K562 (cell line): ENCODE data around the gene SH3TC2. TPM values are rescaled to one million over a fixed set of nuclear protein-coding genes. Genes with fewer than 3 reads are reported as not detected.

Experiments used
- ATAC-seq: fragments of 200-7000 bp; cut with Tn5 transposase; 3 replicates; pipeline ENCODE4 v1.9.1; 2020; ENCODE audit warnings: moderate library complexity
- BruUV-seq: library from RNA; stranded (reverse); fragments of 400-500 nt; replicated peaks from 2 replicates; lab custom pipeline; 2021; lab: Mats Ljungman, UMichigan
- CTCF ChIA-PET: fragments of 300-600 bp; formaldehyde crosslinking; extraction: SDS; loops from one replicate; lab custom pipeline; 2021; ENCODE audit warnings: low intra/inter-chr PET ratio; lab: Yijun Ruan, JAX
- POLR2A ChIA-PET: fragments of 300-600, 350-650 bp; sonication (Branson Sonifier 250); formaldehyde crosslinking; extraction: SDS; loops from one replicate; lab custom pipeline; 2021; ENCODE audit warnings: antibody characterized with exemption, inconsistent platforms; lab: Yijun Ruan, JAX
- DNase-seq, 4 experiments: peaks; one replicate each; pipeline versions ENCODE4 v3.0.0 to v3.0.0-alpha.2; 2011 to 2018; ENCODE audit warnings: low spot score in 3 of 4, mixed read lengths in 3 of 4; ENCODE audit errors: extremely low read depth in 1 of 4
- FAIRE-seq: peaks from 2 replicates; lab custom pipeline; 2011; peaks lifted over from hg19 to GRCh38; lab: Jason Lieb, UNC
- H2AFZ ChIP-seq: 2 replicates; pipeline ENCODE4 v1.6.0; 2011; ENCODE audit warnings: low read depth, low read length, control low read depth, inconsistent platforms
- H3K27ac ChIP-seq: fragments of 200-600 bp; 3 replicates; pipeline ENCODE4 v1.8.0; 2011; ENCODE audit warnings: low read depth, mild to moderate bottlenecking, control low read depth, inconsistent platforms, low read length, moderate library complexity, mixed read lengths; ENCODE audit errors: extremely low read depth
- H3K27me3 ChIP-seq, 2 experiments: fragments of 300-600 bp in 1 of 2; 2 replicates in 1 of 2; 3 replicates in 1 of 2; pipeline versions ENCODE4 v1.6.0 to v1.8.0; 2011; ENCODE audit warnings: inconsistent platforms in 2 of 2, low read length in 2 of 2, mild to moderate bottlenecking in 1 of 2, mixed read lengths in 1 of 2, moderate library complexity in 1 of 2; ENCODE audit not compliant: control insufficient read depth in 2 of 2, insufficient read depth in 2 of 2
- H3K36me3 ChIP-seq: fragments of 300-600 bp; 3 replicates; pipeline ENCODE4 v1.8.0; 2011; ENCODE audit warnings: mild to moderate bottlenecking, low read length, inconsistent platforms; ENCODE audit not compliant: control insufficient read depth, insufficient read depth
- H3K4me1 ChIP-seq, 2 experiments: fragments of 200-600 bp in 1 of 2; replicated peaks in 1 of 2; 2 replicates in 1 of 2; 3 replicates in 1 of 2; pipeline versions ENCODE4 v1.5.1 to v1.8.0; 2011; ENCODE audit warnings: inconsistent platforms in 2 of 2, low read length in 2 of 2, mild to moderate bottlenecking in 1 of 2, mixed read lengths in 1 of 2, moderate library complexity in 1 of 2; ENCODE audit not compliant: control insufficient read depth in 2 of 2, insufficient read depth in 2 of 2
- H3K4me2 ChIP-seq: 2 replicates; pipeline ENCODE4 v1.6.1; 2011; ENCODE audit warnings: low read length, control low read depth, inconsistent platforms, mixed read lengths; ENCODE audit not compliant: insufficient read depth
- H3K4me3 ChIP-seq: fragments of 200-600 bp; sonication (generic), shearing (Covaris generic); 2 replicates; pipeline ENCODE4 v1.5.1; 2016; ENCODE audit warnings: control low read depth, inconsistent platforms
- H3K79me2 ChIP-seq: fragments of 200-600 bp; 3 replicates; pipeline ENCODE4 v1.8.0; 2011; ENCODE audit warnings: low read length, inconsistent platforms; ENCODE audit not compliant: control insufficient read depth, insufficient read depth
- H3K9ac ChIP-seq, 2 experiments: 2 replicates each; pipeline versions ENCODE4 v1.6.0 to v1.6.1; 2011; ENCODE audit warnings: low read depth in 2 of 2, low read length in 2 of 2, control low read depth in 1 of 2, inconsistent platforms in 1 of 2, mild to moderate bottlenecking in 1 of 2, mixed read lengths in 1 of 2; ENCODE audit not compliant: insufficient read depth in 1 of 2
- H3K9me1 ChIP-seq: one replicate; pipeline ENCODE4 v1.6.0; 2011; ENCODE audit warnings: inconsistent platforms, mild to moderate bottlenecking, low read length, moderate library complexity; ENCODE audit not compliant: control insufficient read depth, insufficient read depth
- H3K9me3 ChIP-seq: replicated peaks from 2 replicates; pipeline ENCODE4 v1.5.1; 2011; ENCODE audit warnings: low read depth, low read length, inconsistent platforms; ENCODE audit not compliant: control insufficient read depth, insufficient read depth
- H4K20me1 ChIP-seq: replicated peaks from 2 replicates; pipeline ENCODE4 v1.6.1; 2011; ENCODE audit warnings: low read length, inconsistent platforms, mixed read lengths; ENCODE audit not compliant: control insufficient read depth, insufficient read depth
- C11orf30 ChIP-seq: fragments of 450-650 bp; IDR thresholded peaks from 2 replicates; pipeline ENCODE4 v1.6.1; 2016; ENCODE audit warnings: low read depth, mild to moderate bottlenecking
- ZBED1 ChIP-seq: IDR thresholded peaks from 2 replicates; pipeline ENCODE4 v1.6.1; 2014
- ZNF316 ChIP-seq: fragments of 450-650 bp; IDR thresholded peaks from 2 replicates; pipeline ENCODE4 v1.6.1; 2016
- WGBS: fragments of 100-300 bp; shearing (Covaris generic); methylation state at CpG from one replicate; pipeline ENCODE4 v1.1.6; 2016; ENCODE audit warnings: low coverage, mixed read lengths; ENCODE audit not compliant: insufficient coverage; ENCODE audit errors: missing lambda C conversion rate; 5-methylcytosine and 5-hydroxymethylcytosine counted together
- in situ Hi-C: fragments of 300-500 bp; cut with MboI; formaldehyde crosslinking; loops from 4 replicates; pipeline ENCODE4 v1.15.0; 2018; ENCODE audit warnings: inconsistent platforms, mixed read lengths
- intact Hi-C: fragments of 100-400 bp; cut with micrococcal nuclease; formaldehyde crosslinking; loops from 2 replicates; pipeline ENCODE4 v1.14.2; 2022
- polyA plus RNA-seq, 8 experiments: library from polyadenylated mRNA; depleted of rRNA in 4 of 8; stranded (reverse) in 5 of 8; unstranded in 3 of 8; fragments of >200 nt; fragmentation: Nextera tagmentation in 2 of 8; fragmentation: Illumina TruSeq in 1 of 8; extraction: Ambion mirVana in 2 of 8; extraction: Trizol in 1 of 8; gene quantifications; 2 replicates each; pipeline versions ENCODE4 v1.2.1 to v1.2.3, GENCODE V29; 2011 to 2014; ENCODE audit warnings: inconsistent platforms in 1 of 8, missing spikeins in 1 of 8
- total RNA-seq, 7 experiments: library from RNA; depleted of rRNA in 6 of 7; stranded (reverse); fragments of >200 nt in 6 of 7; fragmentation: Illumina TruSeq in 2 of 7; extraction: Trizol in 2 of 7; gene quantifications; 2 replicates each; pipeline versions ENCODE4 v1.2.1 to v1.2.3, GENCODE V29; 2011 to 2021; ENCODE audit warnings: low replicate concordance in 1 of 7
- TF ChIP-seq, protein P1 (sequence below): IDR thresholded peaks from 2 replicates; pipeline ENCODE4 v1.6.1; 2012; ENCODE audit warnings: low read depth, low read length, improper control_type of control experiment, borderline replicate concordance

The SH3TC2 gene
- total and polyA plus RNA-seq, 9 of the 15 experiments (the other 6 are each of a cell fraction or from before 2014, with no cell fraction given) = 0.03 to 0.80 (median 0.55) TPM; not detected in 1

DNA sequence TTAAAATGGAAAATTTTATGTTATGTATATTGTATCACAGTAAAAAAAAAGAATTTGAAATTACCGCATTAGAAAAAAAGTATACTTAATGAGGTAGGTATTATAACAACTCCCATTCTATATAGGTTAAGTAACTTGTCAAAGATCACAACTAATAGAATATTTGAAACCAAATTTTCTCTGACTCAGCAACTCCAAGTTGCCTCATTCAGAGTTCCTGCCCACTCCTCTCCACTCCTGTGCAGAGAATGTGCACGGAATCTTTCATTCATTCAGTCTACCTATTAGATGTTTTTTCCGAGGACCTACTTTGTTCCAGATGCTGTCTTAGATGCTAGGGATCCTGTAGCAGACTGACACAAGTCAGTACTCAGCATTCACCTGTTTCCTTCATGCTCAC, 15.4 kb downstream of the SH3TC2 start:
- WGBS = 64% methylated on average over 3 of the region's 3 CpGs
- ATAC-seq (no peak), FAIRE-seq (no peak), DNase-seq (no peak)
- H3K4me1 ChIP-seq = peaks cover 0 to 22% of the 10 kb centered on the region in 2 experiments; a peak in 4 of 5 replicates
- H3K27me3 ChIP-seq = no peaks in the 10 kb centered on the region
- POLR2A ChIA-PET = no interaction called here
- no TSS peak for BruUV-seq
- TF ChIP-seq C11orf30 (peak; percentile 70), ZNF316 (peak; percentile 64), ZBED1 (no peak)
- CTCF ChIA-PET = no interaction called here
- no peak overlapping the region for H3K9ac ChIP-seq
- H3K9me1 ChIP-seq = no peaks in the 10 kb centered on the region
- intact Hi-C loops = no loop called here
- in situ Hi-C loops = loop anchor here (25.0 kb wide), 2 partner anchors 610 to 860 kb away; no protein-coding TSS in a partner anchor
- H3K9me3 ChIP-seq = no peaks in the 10 kb centered on the region
- no peaks in the 10 kb centered on the region for H3K79me2 ChIP-seq
- no peak overlapping the region for H3K4me2 ChIP-seq
- no peak overlapping the region for H3K27ac ChIP-seq
- no peak overlapping the region for H3K4me3 ChIP-seq
- no peaks in the 10 kb centered on the region for H4K20me1 ChIP-seq
- H2AFZ ChIP-seq = 0 out of 2 replicates have a peak overlapping the region, but pooled peaks have one; percentile 35
- no peaks in the 10 kb centered on the region for H3K36me3 ChIP-seq

- FAIRE-seq = peak; percentile 29
- Histone ChIP-seq H3K4me2 (no peak overlapping the region; the same call in 1 of the 2 replicates), H4K20me1 (no peaks in the 10 kb centered on the region), H3K79me2 (no peaks in the 10 kb centered on the region), H3K9me1 (no peaks in the 10 kb centered on the region), H3K4me3 (no peak overlapping the region), H3K36me3 (no peaks in the 10 kb centered on the region), H3K27me3 (peaks cover 0 to 2% of the 10 kb centered on the region in 2 experiments; a peak in 1 of 5 replicates), H2AFZ (no peak overlapping the region), H3K9ac (no peak overlapping the region), H3K4me1 (peaks cover 0 to 22% of the 10 kb centered on the region in 2 experiments; a peak in 4 of 5 replicates), H3K9me3 (no peaks in the 10 kb centered on the region), H3K27ac (peak overlapping the region; percentile 12; the same call in 1 of the 3 replicates)
- intact Hi-C loops = no loop called here
- ChIA-PET POLR2A (interaction anchor here (0.6 to 1.6 kb wide), 4 partner anchors 11 to 263 kb away, joined by 3 to 5 read pairs (median 4); no protein-coding TSS in a partner anchor), CTCF (no interaction called here)
- in situ Hi-C loops = loop anchor here (25.0 kb wide), 2 partner anchors 609 to 859 kb away; no protein-coding TSS in a partner anchor
- WGBS = 0% methylated on average over 2 of the region's 2 CpGs
- ATAC-seq = peak; percentile 79
- peak in 3 of 4 experiments; percentile 15 to 57 (median 25) for DNase-seq
- BruUV-seq = no TSS peak
- TF ChIP-seq, protein P1, sequence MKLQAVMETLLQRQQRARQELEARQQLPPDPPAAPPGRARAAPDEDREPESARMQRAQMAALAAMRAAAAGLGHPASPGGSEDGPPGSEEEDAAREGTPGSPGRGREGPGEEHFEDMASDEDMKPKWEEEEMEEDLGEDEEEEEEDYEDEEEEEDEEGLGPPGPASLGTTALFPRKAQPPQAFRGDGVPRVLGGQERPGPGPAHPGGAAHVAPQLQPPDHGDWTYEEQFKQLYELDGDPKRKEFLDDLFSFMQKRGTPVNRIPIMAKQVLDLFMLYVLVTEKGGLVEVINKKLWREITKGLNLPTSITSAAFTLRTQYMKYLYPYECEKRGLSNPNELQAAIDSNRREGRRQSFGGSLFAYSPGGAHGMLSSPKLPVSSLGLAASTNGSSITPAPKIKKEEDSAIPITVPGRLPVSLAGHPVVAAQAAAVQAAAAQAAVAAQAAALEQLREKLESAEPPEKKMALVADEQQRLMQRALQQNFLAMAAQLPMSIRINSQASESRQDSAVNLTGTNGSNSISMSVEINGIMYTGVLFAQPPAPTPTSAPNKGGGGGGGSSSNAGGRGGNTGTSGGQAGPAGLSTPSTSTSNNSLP = no peak
Measured at GRCh38 chr5:149046196-149046829, 16.5 kb downstream of the SH3TC2 start.
